SW 1271 (cell line): Measurements from ENCODE around the gene UBE2M.
"Not testable (repeated sequence)": the region's sequence is repeated elsewhere in the genome, so short reads cannot be mapped to it uniquely, and the experiment has no call there.

Experiments
- DNase-seq, 2 experiments: peaks; one replicate each; lab custom pipeline; 2025; lab: John Stamatoyannopoulos, UW

Gene UBE2M

DNA sequence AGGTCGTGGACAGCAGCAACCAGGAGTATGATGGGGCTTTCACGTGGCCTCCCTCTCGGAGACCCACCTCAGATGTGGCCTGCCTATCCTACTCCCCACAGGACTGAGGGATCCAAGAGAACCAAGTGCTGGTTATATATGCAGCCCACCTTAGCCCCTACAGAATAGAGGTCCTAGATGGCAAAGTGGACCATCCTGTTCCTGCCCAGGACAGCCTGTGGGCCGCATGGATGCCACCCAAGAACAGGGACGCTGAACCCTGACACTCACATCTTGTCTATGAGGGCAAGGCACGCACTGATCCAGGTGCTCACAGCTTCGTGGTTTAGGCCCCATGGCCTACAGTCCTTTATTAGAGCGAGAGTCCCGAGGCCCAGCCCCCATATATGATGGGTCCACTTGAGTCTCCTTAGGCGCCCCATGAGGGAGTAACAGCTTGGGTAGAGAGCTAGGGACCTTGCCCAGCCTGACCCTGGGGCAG is 45.2 kb downstream of the UBE2M start:
- DNase-seq: no peak

DNA sequence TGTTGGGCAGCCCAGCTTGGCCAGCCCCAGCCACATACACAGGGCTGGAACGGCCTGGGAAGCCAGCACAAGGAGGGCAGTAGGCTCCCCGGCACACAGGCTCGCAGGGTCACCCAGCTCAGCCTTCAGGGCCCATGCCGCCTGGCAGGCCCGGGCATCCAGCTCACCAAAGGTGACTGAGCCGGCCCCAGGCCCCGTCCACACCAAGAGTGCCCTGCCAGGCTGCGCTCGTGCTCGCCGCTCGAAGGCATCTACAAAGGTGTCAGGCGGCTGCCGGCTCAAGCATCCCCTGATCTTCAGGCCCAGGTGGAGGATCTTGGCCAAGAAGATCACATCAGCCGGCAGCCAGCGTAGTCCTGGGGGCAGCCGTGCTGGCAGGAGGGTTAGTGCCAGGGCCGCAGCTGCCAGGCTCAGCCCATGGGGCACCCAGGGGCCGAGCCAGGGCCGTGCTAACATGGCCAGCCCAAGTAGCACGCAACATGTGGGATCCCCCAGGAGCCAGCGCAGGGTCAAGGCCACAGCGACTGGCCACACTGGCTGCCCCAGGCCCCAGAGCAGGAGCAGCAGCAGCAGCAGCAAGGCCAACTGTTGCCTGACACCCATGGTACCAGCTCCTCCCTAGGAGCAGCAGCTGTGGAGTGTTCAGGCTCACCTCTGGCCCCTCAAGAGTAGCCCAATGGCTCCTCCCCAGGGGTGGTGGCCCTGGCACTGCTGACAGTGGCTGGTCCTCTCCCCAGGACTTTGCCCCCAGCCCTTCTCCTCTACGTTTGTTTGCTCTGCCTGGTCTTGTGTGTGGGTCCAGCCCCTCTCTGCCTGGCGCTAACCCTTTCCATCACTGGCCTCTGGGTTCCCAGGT is 46.8 kb downstream of the UBE2M start, which contains the start of gene SLC27A5:
TSS of gene SLC27A5 (minus strand) at position 640 of the 856 bp plus-strand sequence. CDS start at position 603, 37 bp downstream.
- no peak for DNase-seq

DNA sequence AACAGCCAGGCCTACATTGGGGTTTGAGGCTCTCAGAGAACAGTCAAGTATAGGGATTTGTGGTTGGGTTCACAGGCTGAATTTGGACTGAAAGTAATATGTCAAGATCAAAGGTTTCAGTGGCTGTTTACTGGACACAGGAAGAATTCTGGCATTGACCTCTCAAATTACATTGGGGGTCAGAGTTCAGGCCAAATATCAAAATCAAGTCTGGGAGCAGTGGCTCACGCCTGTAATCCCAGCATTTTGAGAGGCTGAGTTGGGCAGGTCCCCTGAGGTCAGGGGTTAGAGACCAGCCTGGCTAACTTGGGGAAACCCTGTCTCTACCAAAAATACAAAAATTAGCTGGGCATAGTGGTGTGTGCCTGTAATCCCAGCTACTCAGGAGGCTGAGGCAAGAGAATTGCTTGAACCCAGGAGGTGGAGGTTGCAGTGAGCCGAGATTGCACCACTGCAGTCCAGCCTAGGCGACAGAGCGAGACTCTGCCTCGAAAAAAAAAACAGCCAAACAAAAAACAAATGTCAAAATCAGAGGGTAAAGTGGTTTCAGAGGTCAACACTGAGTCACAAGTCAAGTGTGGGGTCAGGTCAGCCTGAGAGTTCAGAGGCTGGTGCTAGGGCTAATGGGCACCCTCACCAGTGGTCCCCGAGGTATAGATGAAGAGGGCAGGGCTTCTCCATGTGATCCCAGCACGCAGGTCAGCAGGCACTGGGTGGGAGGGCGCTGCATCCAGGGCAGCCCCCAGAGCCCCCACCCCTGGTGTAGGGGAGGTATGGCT is 48.1 kb downstream of the UBE2M start:
- DNase-seq: no peak

DNA sequence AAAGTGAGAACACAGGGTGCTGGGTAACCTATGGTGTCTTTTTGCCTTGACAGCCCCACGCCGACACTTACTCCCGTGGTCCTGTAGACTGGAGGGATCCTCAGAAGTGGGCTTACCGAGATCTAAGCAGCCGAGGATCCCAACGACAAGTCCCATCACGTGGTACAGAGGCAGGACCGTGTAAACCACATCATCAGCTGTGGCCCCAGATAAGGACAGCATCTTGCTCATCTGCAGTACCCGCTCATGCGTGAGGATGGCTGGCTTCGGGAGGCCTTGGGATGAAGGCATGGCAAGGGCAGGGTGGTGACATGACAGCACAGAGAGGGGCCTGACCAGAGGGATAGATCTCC is 48.7 kb downstream of the UBE2M start:
- no peak for DNase-seq

DNA sequence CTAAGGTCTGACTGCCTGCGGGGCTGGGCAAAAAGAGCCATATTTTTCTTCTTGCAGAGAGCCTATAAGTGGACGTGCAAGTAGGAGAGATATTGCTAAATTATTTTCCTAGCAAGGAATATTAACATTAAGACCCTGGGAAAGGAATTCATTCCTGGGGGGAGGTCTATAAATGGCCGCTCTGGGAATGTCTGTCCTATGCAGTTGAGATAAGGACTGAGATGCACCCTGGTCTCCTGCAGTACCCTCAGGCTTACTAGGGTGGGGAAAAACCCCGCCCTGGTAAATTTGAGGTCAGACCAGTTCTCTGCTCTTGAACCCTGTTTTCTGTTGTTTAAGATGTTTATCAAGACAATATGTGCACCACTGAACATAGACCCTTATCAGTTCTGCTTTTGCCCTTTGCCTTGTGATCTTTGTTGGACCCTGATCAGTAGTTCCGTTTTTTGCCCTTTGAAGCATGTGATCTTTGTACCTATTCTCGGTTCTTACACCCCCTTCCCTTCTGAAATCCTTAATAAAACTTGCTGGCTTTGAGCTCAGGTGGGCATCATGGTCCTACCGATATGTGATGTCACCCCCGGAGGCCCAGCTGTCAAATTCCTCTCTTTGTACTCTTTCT is 50.7 kb downstream of the UBE2M start:
- DNase-seq: not testable (repeated sequence)
